ENCODE data around the gene TMEM151A.
"Not testable (repeated sequence)": the region's sequence is repeated elsewhere in the genome, so short reads cannot be mapped to it uniquely, and the experiment has no call there.

Gene TMEM151A

GRCh38 chr11:66294626-66295620 is 3.2 kb downstream of the TMEM151A start:
- no peak overlapping the region for H3K4me3 ChIP-seq (ENCODE audit: low read depth, low read length)
- no peak for TF ChIP-seq CTCF (IDR thresholded peaks at IDR 0.05; ENCODE audit: low read depth, low read length, missing control alignments)
- no peak for DNase-seq (ENCODE audit: low read depth)

GRCh38 chr11:66297610-66298009 is 5.9 kb downstream of the TMEM151A start:
- H3K4me3 ChIP-seq (ENCODE audit: low read depth, low read length), result no peak overlapping the region
- no peak for DNase-seq (ENCODE audit: low read depth)
- no peak for TF ChIP-seq CTCF (IDR thresholded peaks at IDR 0.05; ENCODE audit: low read depth, low read length, missing control alignments)

- no peak overlapping the region for H3K4me3 ChIP-seq (ENCODE audit: low read depth, low read length)
- no peak for DNase-seq (ENCODE audit: low read depth)
- TF ChIP-seq CTCF (IDR thresholded peaks at IDR 0.05; ENCODE audit: low read depth, low read length, missing control alignments), result no peak
These were observed 7.5 kb downstream of the TMEM151A start for GRCh38 chr11:66299186-66299585.

GRCh38 chr11:66302656-66303055 is 11.0 kb downstream of the TMEM151A start:
- no peak for DNase-seq (ENCODE audit: low read depth)
- no peak for TF ChIP-seq CTCF (IDR thresholded peaks at IDR 0.05; ENCODE audit: low read depth, low read length, missing control alignments)
- no peak overlapping the region for H3K4me3 ChIP-seq (ENCODE audit: low read depth, low read length)

GRCh38 chr11:66309475-66309874 is 17.8 kb downstream of the TMEM151A start:
- no peak for DNase-seq (ENCODE audit: low read depth)
- no peak for TF ChIP-seq CTCF (IDR thresholded peaks at IDR 0.05; ENCODE audit: low read depth, low read length, missing control alignments)
- H3K4me3 ChIP-seq (ENCODE audit: low read depth, low read length), result no peak overlapping the region

GRCh38 chr11:66310324-66310723 is 18.6 kb downstream of the TMEM151A start:
- no peak for TF ChIP-seq CTCF (IDR thresholded peaks at IDR 0.05; ENCODE audit: low read depth, low read length, missing control alignments)
- no peak for DNase-seq (ENCODE audit: low read depth)
- no peak overlapping the region for H3K4me3 ChIP-seq (ENCODE audit: low read depth, low read length)

GRCh38 chr11:66310803-66311440 is 19.2 kb downstream of the TMEM151A start:
- not testable (repeated sequence) for DNase-seq (ENCODE audit: low read depth); H3K4me3 ChIP-seq (ENCODE audit: low read depth, low read length)

Measured in GM12864 (cell line).